Breast epithelium (tissue), 4 donors: ENCODE measurements around the gene KLHL41. TPM values are rescaled to one million over a fixed set of nuclear protein-coding genes. Genes with fewer than 3 reads are reported as not detected.
"Not testable (repeated sequence)": the region's sequence is repeated elsewhere in the genome, so short reads cannot be mapped to it uniquely, and the experiment has no call there.

Source experiments
- DNase-seq, 2 donors: peaks; one replicate each; pipeline ENCODE4 v3.0.0-alpha.2; 2019; ENCODE audit warnings: low spot score in 2 of 2
- H3K27ac ChIP-seq, 2 donors: fragments of 200-600 bp; sonication (generic) in 1 of 2; one replicate each; pipeline ENCODE4 v1.5.1; 2016 to 2019; ENCODE audit warnings: mild to moderate bottlenecking in 1 of 2
- H3K27me3 ChIP-seq, 2 donors: fragments of 200-600 bp; sonication (generic) in 1 of 2; one replicate each; pipeline versions ENCODE4 v1.5.1 to v1.6.0; 2017 to 2019; ENCODE audit warnings: control low read depth in 1 of 2, mild to moderate bottlenecking in 1 of 2
- H3K36me3 ChIP-seq: fragments of 200-600 bp; one replicate; pipeline ENCODE4 v1.5.1; 2019
- H3K4me1 ChIP-seq, 2 donors: fragments of 200-600 bp; sonication (generic); one replicate each; pipeline ENCODE4 v1.5.1; 2016 to 2019; ENCODE audit warnings: control low read depth in 1 of 2
- H3K4me3 ChIP-seq, 3 donors: fragments of 200-600 bp; sonication (generic); 1 replicate in 2 of 3; 2 replicates in 1 of 3; pipeline ENCODE4 v1.5.1; 2016 to 2019; ENCODE audit warnings: mild to moderate bottlenecking in 3 of 3, moderate library complexity in 2 of 3
- H3K9me3 ChIP-seq, 2 donors: fragments of 200-600 bp; sonication (generic) in 1 of 2; one replicate each; pipeline ENCODE4 v1.5.1; 2016 to 2019; ENCODE audit warnings: control low read depth in 1 of 2
- CTCF ChIP-seq, 3 donors: fragments of 450-650 bp; IDR thresholded peaks; one replicate each; pipeline ENCODE4 v1.5.1; 2016 to 2017; ENCODE audit warnings: antibody characterized with exemption in 3 of 3, mild to moderate bottlenecking in 3 of 3, moderate library complexity in 3 of 3
- POLR2A ChIP-seq: fragments of 450-650 bp; IDR thresholded peaks from one replicate; pipeline ENCODE4 v1.6.1; 2016; ENCODE audit warnings: antibody characterized with exemption, mild to moderate bottlenecking, moderate library complexity
- POLR2AphosphoS5 ChIP-seq, 3 donors: sonication (generic); formaldehyde crosslinking; IDR thresholded peaks; one replicate each; pipeline ENCODE4 v1.6.1; 2017; ENCODE audit warnings: antibody characterized with exemption in 3 of 3
- intact Hi-C: fragments of 100-400 bp; cut with DNase I; formaldehyde crosslinking; loops from one replicate; pipeline ENCODE4 v1.15.1; 2023; ENCODE audit warnings: low total_unique reads
- total RNA-seq, 3 donors: library from RNA; depleted of rRNA; stranded (reverse); fragments of >200 nt; gene quantifications; one replicate each; pipeline ENCODE4 v1.1.0, GENCODE V29; 2016

KLHL41 gene
- total RNA-seq, 3 donors from 2014 or later = 0.64 to 2.3 (median 0.66) TPM

DNA sequence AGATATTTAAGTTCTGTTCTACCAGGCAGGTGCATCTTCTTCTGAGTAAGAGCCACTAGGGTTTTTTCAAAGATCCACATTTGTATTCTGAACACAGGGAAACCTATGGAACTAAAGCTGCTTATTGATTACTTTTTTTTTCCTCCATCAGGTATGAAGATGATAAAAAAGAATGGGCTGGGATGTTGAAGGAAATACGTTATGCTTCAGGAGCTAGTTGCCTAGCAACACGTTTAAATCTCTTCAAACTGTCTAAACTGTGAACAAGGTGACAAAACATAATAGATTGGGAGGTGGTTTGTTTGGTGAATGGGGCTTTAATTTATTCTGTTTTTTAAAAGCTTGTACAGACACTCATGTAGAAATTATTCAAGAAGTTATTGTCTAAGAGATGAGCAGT lies 15.9 kb downstream of the KLHL41 start:
- H3K4me1 ChIP-seq = no peaks in the 10 kb centered on the region
- peaks cover 5% of the 10 kb centered on the region for H3K36me3 ChIP-seq
- intact Hi-C loops = no loop called here
- H3K27me3 ChIP-seq = no peaks in the 10 kb centered on the region
- H3K27ac ChIP-seq = no peak overlapping the region
- TF ChIP-seq CTCF (IDR thresholded peaks at IDR 0.05) (no peak), POLR2A (no peak), POLR2AphosphoS5 (IDR thresholded peaks at IDR 0.05) (no peak)
- H3K4me3 ChIP-seq = no peak overlapping the region
- no peak for DNase-seq
- H3K9me3 ChIP-seq = no peaks in the 10 kb centered on the region

DNA sequence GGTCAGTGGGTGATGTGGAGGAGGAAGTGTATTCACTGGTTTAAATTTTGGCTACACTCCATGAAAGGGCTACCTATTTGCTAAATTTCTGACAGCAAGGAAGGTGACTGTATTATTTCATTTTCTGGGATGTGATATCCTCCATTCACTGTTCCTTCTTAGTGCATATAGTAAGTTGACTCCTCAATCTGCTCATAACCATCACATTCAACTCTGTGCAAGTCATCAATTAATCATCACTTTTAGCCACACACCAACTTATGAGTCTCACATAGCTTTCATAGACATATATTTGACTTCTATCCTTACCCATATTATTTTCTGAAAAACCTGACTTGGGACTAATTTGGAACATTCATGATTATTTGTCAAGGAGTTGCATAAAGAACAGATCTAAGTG lies 16.9 kb downstream of the KLHL41 start:
- TF ChIP-seq CTCF (IDR thresholded peaks at IDR 0.05) = no peak
- no peak for TF ChIP-seq POLR2AphosphoS5 (IDR thresholded peaks at IDR 0.05)
- TF ChIP-seq POLR2A = no peak
- peaks cover 5% of the 10 kb centered on the region for H3K36me3 ChIP-seq
- intact Hi-C loops = no loop called here

GRCh38 chr2:169528271-169528701 lies 18.8 kb downstream of the KLHL41 start:
- intact Hi-C loops = no loop called here
- H3K36me3 ChIP-seq = peaks cover 5% of the 10 kb centered on the region
- DNase-seq = peak in 1 of 2 donors; percentile 71

More for the DNA sequence above, 16.9 kb downstream of the KLHL41 start:
- Histone ChIP-seq H3K4me1 (no peaks in the 10 kb centered on the region), H3K27ac (no peak overlapping the region), H3K4me3 (no peak overlapping the region), H3K27me3 (no peaks in the 10 kb centered on the region), H3K9me3 (no peaks in the 10 kb centered on the region)
- DNase-seq = no peak

GRCh38 chr2:169539460-169539859 lies 30.0 kb downstream of the KLHL41 start:
- intact Hi-C loops = not testable (repeated sequence)

More at GRCh38 chr2:169528271-169528701, 18.8 kb downstream of the KLHL41 start:
- Histone ChIP-seq H3K9me3 (no peaks in the 10 kb centered on the region), H3K27me3 (no peaks in the 10 kb centered on the region), H3K4me1 (no peaks in the 10 kb centered on the region), H3K4me3 (no peak overlapping the region), H3K27ac (no peak overlapping the region)
- TF ChIP-seq POLR2AphosphoS5 (IDR thresholded peaks at IDR 0.05) = no peak
- TF ChIP-seq POLR2A = no peak
- peak; percentile 62 to 80 (median 77) for TF ChIP-seq CTCF (IDR thresholded peaks at IDR 0.05)

DNA sequence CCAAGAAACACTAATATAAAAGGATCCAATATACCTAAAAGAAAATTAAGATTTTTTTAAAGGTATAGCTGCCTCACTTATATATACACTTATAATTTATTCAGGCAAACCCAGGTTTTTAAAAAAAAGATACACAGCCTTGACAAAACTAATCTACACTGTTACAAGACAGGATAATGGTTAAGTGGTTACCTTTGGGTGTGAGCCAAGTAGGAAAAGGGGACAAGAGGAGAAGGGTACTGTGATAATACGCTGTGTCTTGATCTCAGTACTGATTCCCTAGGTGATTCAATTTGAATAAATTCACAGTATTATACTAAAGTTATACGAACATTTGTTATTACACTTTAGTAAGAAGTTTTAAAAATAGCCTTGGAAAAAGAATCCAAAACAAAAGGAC lies 30.6 kb downstream of the KLHL41 start:
- intact Hi-C loops = no loop called here
- no peak overlapping the region for H3K27ac ChIP-seq
- no peaks in the 10 kb centered on the region for H3K4me1 ChIP-seq
- TF ChIP-seq POLR2AphosphoS5 (IDR thresholded peaks at IDR 0.05) (no peak), POLR2A (no peak), CTCF (IDR thresholded peaks at IDR 0.05) (no peak)
- no peaks in the 10 kb centered on the region for H3K9me3 ChIP-seq
- H3K36me3 ChIP-seq = no peaks in the 10 kb centered on the region
- H3K4me3 ChIP-seq = no peak overlapping the region
- H3K27me3 ChIP-seq = no peaks in the 10 kb centered on the region
- no peak for DNase-seq

More at GRCh38 chr2:169539460-169539859, 30.0 kb downstream of the KLHL41 start:
- not testable (repeated sequence) for H3K4me3 ChIP-seq, H3K27me3 ChIP-seq, DNase-seq, H3K36me3 ChIP-seq, H3K27ac ChIP-seq, H3K9me3 ChIP-seq, H3K4me1 ChIP-seq

GRCh38 chr2:169542433-169542832 lies 32.9 kb downstream of the KLHL41 start:
- no peak for DNase-seq
- H3K27me3 ChIP-seq = no peaks in the 10 kb centered on the region
- H3K9me3 ChIP-seq = no peaks in the 10 kb centered on the region
- TF ChIP-seq POLR2A (no peak), POLR2AphosphoS5 (IDR thresholded peaks at IDR 0.05) (no peak), CTCF (IDR thresholded peaks at IDR 0.05) (no peak)
- H3K36me3 ChIP-seq = no peaks in the 10 kb centered on the region
- no peaks in the 10 kb centered on the region for H3K4me1 ChIP-seq
- H3K4me3 ChIP-seq = no peak overlapping the region
- intact Hi-C loops = no loop called here
- H3K27ac ChIP-seq = no peak overlapping the region
